ENCODE measurements around the gene SNX25. TPM values are rescaled to one million over a fixed set of nuclear protein-coding genes. Genes with fewer than 3 reads are reported as not detected.

The SNX25 gene
- polyA plus RNA-seq, 1 donor (not counting 4 experiments of a cell fraction or from before 2014, with no cell fraction given), result 5.0 TPM

GRCh38 chr4:185369731-185370130, 160.3 kb downstream of the SNX25 start:
- peaks cover 0 to 2% of the 10 kb centered on the region in 2 experiments for H3K36me3 ChIP-seq (ENCODE audit: control insufficient read depth in 2 of 2, extremely low read depth in 1 of 2, insufficient read depth in 2 of 2, low read length in 2 of 2)
- no peak overlapping the region for H3K4me2 ChIP-seq (ENCODE audit: control insufficient read depth, extremely low read depth, insufficient read depth, low read depth, low read length)
- no peaks in the 10 kb centered on the region for H4K20me1 ChIP-seq (ENCODE audit: control insufficient read depth, extremely low read depth, insufficient read depth, low read length)
- no peak for TF ChIP-seq EZH2 (IDR thresholded peaks at IDR 0.05; ENCODE audit: low read length)
- no peak for TF ChIP-seq CTCF (optimal IDR thresholded peaks at IDR 0.05 in 1 of 3, IDR thresholded peaks at IDR 0.05 in 1 of 3, conservative IDR thresholded peaks at IDR 0.05 in 1 of 3; ENCODE audit: extremely low read depth in 1 of 3, insufficient read depth in 2 of 3, low read length in 3 of 3)
- H3K9ac ChIP-seq (ENCODE audit: control insufficient read depth, extremely low read depth, insufficient read depth, low read length), result no peak overlapping the region
- H3K79me2 ChIP-seq (ENCODE audit: control insufficient read depth, insufficient read depth, low read length), result no peaks in the 10 kb centered on the region
- no peak overlapping the region for H3K27ac ChIP-seq (ENCODE audit: control insufficient read depth, insufficient read depth, low read length)
- no peaks in the 10 kb centered on the region for H3K27me3 ChIP-seq (ENCODE audit: control insufficient read depth, extremely low read depth, insufficient read depth, low read length)
- no peaks in the 10 kb centered on the region for H3K9me3 ChIP-seq (ENCODE audit: control insufficient read depth, low read depth, low read length)
- no peaks in the 10 kb centered on the region for H3K9me1 ChIP-seq (ENCODE audit: control insufficient read depth, extremely low read depth, insufficient read depth, low read length)
- dilution Hi-C loops (cut with MboI; ENCODE audit: extremely low pct_ligation_motif_present, low sequenced_read_pairs), result no loop called here
- H2AFZ ChIP-seq (ENCODE audit: control insufficient read depth, low read length), result no peak overlapping the region
- no peak for FAIRE-seq
- no peaks in the 10 kb centered on the region for H3K4me1 ChIP-seq (ENCODE audit: control insufficient read depth, extremely low read depth, insufficient read depth, low read length)
- H3K4me3 ChIP-seq (ENCODE audit: control insufficient read depth in 2 of 3, extremely low read depth in 1 of 3, insufficient read depth in 2 of 3, low read depth in 1 of 3, low read length in 3 of 3), result no peak overlapping the region
- DNase-seq (ENCODE audit: low read depth, low spot score), result no peak

GRCh38 chr4:185370268-185370949, 161.0 kb downstream of the SNX25 start:
- Histone ChIP-seq H3K36me3 (ENCODE audit: control insufficient read depth in 2 of 2, extremely low read depth in 1 of 2, insufficient read depth in 2 of 2, low read length in 2 of 2) (peaks cover 0 to 2% of the 10 kb centered on the region in 2 experiments), H4K20me1 (ENCODE audit: control insufficient read depth, extremely low read depth, insufficient read depth, low read length) (no peaks in the 10 kb centered on the region), H3K9me1 (ENCODE audit: control insufficient read depth, extremely low read depth, insufficient read depth, low read length) (no peaks in the 10 kb centered on the region), H3K27me3 (ENCODE audit: control insufficient read depth, extremely low read depth, insufficient read depth, low read length) (no peaks in the 10 kb centered on the region), H3K4me1 (ENCODE audit: control insufficient read depth, extremely low read depth, insufficient read depth, low read length) (no peaks in the 10 kb centered on the region), H3K9ac (ENCODE audit: control insufficient read depth, extremely low read depth, insufficient read depth, low read length) (no peak overlapping the region), H3K27ac (ENCODE audit: control insufficient read depth, insufficient read depth, low read length) (no peak overlapping the region), H3K79me2 (ENCODE audit: control insufficient read depth, insufficient read depth, low read length) (no peaks in the 10 kb centered on the region), H3K9me3 (ENCODE audit: control insufficient read depth, low read depth, low read length) (no peaks in the 10 kb centered on the region), H3K4me2 (ENCODE audit: control insufficient read depth, extremely low read depth, insufficient read depth, low read depth, low read length) (no peak overlapping the region), H3K4me3 (ENCODE audit: control insufficient read depth in 2 of 3, extremely low read depth in 1 of 3, insufficient read depth in 2 of 3, low read depth in 1 of 3, low read length in 3 of 3) (no peak overlapping the region), H2AFZ (ENCODE audit: control insufficient read depth, low read length) (no peak overlapping the region)
- DNase-seq (ENCODE audit: low read depth, low spot score), result no peak
- FAIRE-seq, result no peak
- dilution Hi-C loops (cut with MboI; ENCODE audit: extremely low pct_ligation_motif_present, low sequenced_read_pairs), result no loop called here
- no peak for TF ChIP-seq EZH2 (IDR thresholded peaks at IDR 0.05; ENCODE audit: low read length)
- TF ChIP-seq CTCF (optimal IDR thresholded peaks at IDR 0.05 in 1 of 3, IDR thresholded peaks at IDR 0.05 in 1 of 3, conservative IDR thresholded peaks at IDR 0.05 in 1 of 3; ENCODE audit: extremely low read depth in 1 of 3, insufficient read depth in 2 of 3, low read length in 3 of 3), result no peak
